SK-N-DZ (cell line): ENCODE measurements around the gene MYO15A.

Experiments used
- DNase-seq: peaks from one replicate; pipeline ENCODE4 v3.0.0-alpha.2; 2015; ENCODE audit warnings: low spot score

The MYO15A gene

DNA sequence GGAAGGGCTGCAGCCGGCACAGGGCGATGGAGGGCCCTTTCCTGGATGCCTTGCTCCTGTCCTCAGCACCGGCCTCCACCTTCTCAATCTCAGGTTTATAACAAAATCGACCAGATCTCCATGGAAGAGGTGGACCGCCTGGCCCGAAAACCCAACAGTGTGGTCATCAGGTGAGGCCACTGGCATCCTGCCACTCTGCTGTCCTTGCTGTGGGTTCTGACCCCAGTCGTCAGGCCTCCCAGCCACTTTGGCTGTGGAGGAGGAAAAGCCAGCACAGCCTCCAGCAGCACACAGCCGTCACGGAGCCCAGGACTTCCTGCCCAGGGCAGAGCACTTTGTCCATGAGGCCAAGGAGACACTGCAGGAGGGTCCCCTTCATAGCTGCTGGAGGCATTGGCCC, 6.7 kb upstream of the MYO15A start:
- no peak for DNase-seq

DNA sequence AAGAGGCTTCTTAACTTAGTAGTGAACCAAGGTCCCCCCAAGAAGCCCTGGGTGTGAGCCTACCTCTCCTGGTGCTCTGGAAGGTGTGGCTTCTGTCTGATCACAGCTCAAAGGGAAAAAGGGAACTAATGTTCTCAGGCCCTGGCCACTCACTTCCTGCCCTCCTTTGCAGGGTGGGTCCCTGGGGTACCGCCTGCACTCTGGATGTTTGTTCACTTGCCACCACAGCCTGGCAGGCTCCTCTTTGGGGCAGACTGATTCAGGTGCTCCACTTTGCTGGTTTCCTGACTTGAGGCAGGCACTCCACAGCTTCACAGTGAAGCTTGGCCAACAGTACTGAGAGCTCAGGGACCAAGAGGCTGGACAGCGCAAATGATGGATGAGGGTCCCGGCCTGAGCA, 5.9 kb upstream of the MYO15A start:
- DNase-seq: no peak

DNA sequence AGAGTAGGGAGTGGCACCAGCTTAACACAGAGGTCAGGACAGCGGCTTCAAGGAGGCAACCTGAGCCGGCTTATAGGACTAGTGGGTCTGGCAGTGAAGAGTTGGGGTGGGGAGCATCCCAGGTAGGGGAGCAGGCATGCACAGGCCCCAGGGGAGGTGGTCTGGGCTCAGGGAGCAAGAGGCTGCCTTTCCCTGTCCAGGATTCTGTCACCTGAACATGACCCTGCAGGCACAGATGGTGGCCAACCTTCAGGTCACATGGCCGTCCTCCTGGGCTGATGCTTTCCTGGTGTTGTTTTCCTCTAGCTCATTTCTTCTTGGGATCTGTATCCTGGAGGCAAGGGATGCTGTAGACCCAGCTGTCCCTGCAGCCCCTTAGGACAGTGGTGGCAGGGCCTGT, 3.5 kb upstream of the MYO15A start:
- no peak for DNase-seq

DNA sequence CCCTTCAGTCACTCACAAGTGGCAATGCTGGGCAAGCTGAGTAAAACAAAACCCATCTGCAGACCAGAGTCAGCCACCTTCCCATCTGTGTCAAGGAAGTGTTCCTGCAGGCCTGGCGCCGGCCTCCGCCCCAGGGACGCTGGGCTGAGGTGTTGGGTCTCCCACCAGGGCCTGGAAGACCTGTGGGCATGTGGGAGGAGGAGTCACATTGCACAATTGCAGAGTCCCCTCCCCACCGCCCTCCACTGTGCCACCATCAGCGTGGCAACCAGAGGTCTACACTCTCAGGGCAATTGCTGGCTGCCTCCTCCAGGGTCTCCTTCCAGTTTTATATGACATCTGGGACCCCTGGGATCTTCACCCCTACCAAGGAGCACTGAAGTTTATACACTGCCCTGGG, 3.0 kb upstream of the MYO15A start:
- DNase-seq: no peak

DNA sequence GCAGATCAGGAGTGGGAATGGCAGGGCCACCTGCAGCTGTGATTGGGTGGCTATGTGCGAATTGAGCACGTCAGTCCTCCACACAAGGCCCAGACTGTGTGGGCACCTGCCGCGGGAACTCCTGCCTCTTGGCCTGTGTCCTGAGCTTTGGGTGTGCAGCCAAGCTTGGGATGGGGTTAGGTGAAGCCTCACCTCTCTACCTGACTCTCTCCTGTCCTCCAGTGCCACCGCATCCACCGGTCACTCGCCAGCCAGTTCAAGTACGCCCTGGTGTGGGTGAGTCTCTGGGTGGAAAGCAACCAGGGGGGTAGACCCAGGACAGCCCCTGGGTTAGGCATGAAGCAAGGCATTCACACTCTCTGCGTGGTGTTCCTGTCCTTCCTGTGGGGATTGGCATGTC, 2.3 kb upstream of the MYO15A start:
- no peak for DNase-seq

- DNase-seq: no peak
These were observed 1.3 kb upstream of the MYO15A start for GRCh38 chr17:18107061-18107790.

- DNase-seq: no peak
These were observed 585 bp upstream of the MYO15A start for GRCh38 chr17:18107971-18108370.

DNA sequence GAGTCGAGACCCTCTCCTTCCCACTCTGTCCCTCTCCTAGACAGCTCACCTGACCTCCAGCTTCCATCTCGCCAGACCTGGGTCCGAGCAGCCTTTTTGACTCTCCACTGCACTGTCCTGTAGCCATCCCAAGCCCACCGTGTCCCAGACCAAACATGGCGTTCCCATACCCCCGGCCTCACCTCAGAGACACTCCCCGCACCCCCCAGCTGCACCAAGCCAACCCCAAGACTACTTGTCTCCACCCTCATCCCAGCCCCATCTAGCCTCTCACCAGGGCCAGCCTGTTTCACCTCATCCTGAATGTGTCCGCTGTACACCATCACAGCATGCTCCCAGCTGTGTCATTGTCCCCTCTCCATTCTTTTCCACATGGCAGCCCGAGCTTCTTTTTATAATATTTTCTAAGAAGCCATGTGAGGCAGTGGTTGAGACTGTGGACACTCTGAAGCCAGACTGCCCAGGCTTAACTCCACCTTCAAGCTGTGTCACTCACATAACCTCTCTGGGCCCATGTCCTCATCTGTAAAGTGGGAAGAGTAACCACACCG, 1.5 kb downstream of the MYO15A start:
- DNase-seq: no peak

- DNase-seq: no peak
These were observed 2.1 kb downstream of the MYO15A start for GRCh38 chr17:18110636-18111145.

GRCh38 chr17:18111330-18111971, 2.9 kb downstream of the MYO15A start:
- no peak for DNase-seq

- no peak for DNase-seq
These were observed 7.0 kb downstream of the MYO15A start for GRCh38 chr17:18115517-18115916.

DNA sequence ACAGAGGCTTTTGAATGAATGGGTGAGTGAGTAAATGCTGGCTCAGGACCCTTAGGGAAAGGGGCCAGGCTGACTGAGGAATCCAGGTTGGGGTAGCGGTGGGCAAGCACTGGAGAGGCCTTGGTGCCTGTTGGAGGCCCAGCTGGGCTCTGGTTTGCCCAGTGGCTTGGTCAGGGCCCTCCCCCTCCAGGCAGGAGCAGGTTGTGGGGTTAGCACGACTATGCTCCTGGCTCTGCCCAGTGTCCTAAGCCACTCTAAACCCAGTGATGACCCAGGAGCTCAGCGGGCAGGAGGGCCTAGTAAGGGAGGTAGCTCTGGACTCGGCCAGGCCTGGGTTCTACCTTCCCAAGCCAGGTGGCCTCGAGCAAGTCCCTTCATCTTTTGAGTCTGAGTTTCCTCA, 7.5 kb downstream of the MYO15A start:
- no peak for DNase-seq

DNA sequence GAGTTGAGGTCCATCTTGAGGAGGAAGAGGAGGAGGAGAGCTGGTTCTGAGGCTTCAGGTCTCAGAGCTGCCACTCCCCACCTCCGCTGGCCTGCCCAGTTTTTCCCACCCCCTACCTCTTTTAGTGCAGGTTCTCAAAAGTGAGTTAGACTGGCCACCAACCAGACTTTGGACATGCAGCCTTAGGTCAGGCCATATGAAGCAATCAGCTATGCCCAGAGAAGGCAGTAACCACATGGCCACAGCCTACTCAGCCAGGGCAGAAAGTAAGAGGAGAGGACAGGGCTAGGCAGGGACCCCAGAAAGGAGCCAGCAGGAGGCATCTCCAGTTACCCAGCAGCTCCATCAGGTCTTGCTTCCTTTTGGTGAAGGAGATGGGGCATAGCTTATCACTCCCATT, 9.0 kb downstream of the MYO15A start:
- no peak for DNase-seq

DNA sequence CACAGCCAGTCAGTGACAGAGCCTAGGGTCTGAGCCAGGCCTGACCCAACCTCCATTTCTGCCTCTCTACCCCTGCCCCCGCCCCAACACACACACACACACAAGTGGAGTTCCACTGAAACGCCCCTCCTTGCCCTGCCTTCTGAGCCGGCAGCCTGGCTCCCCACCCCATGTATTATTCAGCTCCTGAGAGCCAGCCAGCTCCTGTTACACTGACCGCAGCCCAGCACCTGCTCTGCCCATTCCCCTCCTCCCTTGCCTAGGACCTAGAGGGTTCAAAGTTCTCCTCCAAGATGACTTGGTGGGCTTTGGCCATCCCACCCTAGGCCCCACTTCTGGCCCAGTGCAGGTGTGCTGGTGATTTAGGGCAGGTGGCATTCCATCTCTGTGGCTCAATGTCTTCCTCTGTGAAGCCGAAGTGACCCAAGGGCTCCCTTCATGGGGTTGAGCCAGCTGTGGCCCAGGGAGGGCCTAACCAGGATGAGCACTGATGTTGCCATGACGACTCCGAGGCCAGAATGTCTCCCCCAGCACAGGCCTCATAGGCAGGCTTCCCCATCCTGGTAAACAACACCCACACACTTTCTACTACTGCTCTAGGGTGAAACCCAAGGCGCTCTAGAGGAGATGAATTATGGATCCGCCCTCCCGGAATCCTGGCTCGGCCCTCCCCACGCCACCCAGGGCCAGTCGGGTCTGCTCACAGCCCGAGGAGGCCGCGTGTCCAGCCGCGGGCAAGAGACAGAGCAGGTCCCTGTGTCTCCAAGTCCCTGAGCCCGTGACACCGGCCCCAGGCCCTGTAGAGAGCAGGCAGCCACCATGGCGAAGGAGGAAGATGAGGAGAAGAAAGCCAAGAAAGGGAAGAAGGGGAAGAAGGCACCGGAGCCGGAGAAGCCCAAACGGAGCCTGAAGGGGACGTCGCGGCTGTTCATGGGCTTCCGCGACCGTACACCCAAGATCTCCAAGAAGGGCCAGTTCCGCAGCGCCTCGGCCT, 9.7 kb downstream of the MYO15A start:
- DNase-seq: no peak

DNA sequence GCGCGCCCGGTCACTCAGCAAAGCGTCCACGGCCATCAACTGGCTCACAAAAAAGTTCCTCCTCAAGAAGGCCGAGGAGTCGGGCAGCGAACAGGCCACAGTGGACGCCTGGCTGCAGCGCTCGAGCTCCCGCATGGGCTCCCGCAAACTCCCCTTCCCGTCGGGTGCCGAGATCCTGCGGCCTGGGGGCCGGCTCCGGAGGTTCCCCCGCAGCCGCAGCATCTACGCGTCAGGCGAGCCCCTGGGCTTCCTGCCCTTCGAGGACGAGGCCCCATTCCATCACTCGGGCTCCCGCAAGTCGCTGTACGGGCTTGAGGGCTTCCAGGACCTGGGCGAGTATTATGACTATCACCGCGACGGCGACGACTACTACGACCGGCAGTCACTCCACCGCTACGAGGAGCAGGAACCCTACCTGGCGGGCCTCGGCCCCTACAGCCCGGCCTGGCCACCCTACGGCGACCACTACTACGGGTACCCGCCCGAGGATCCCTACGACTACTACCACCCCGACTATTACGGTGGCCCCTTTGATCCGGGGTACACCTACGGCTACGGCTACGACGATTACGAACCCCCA, 10.7 kb downstream of the MYO15A start:
- DNase-seq: no peak

DNA sequence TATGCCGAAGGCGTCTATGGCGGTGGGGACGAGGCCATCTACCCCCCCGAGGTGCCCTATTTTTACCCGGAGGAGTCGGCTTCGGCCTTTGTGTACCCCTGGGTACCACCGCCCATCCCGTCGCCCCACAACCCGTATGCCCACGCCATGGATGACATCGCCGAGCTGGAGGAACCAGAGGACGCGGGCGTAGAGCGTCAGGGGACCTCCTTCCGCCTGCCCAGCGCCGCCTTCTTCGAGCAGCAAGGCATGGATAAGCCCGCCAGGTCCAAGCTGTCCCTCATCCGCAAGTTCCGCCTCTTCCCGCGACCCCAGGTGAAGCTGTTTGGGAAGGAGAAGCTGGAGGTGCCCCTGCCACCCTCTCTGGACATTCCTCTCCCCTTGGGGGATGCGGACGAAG, 11.4 kb downstream of the MYO15A start:
- DNase-seq: no peak

- DNase-seq: no peak
These were observed 12.0 kb downstream of the MYO15A start for GRCh38 chr17:18120461-18121017.

DNA sequence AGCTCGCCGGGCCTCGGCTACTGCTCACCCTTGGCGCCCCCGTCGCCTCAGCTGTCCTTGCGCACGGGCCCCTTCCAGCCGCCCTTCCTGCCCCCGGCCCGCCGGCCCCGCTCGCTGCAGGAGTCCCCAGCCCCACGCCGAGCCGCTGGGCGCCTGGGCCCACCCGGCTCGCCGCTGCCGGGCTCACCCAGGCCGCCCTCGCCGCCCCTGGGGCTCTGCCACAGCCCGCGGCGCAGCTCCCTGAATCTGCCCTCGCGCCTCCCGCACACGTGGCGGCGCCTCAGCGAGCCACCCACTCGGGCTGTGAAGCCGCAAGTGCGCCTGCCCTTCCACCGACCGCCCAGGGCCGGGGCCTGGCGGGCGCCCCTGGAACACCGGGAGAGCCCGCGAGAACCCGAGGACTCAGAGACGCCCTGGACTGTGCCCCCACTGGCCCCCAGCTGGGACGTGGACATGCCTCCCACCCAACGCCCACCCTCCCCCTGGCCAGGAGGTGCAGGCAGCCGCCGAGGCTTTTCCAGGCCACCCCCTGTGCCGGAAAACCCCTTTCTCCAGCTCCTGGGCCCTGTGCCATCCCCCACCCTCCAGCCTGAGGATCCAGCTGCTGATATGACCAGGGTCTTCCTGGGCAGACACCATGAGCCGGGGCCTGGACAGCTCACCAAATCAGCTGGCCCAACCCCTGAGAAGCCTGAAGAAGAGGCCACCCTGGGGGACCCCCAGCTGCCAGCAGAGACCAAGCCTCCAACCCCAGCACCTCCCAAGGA, 12.8 kb downstream of the MYO15A start:
- no peak for DNase-seq

GRCh38 chr17:18122990-18123753, 14.6 kb downstream of the MYO15A start:
- no peak for DNase-seq
